Stimulated activated CD4-positive, alpha-beta T cell treated with anti-CD3 and anti-CD28 coated beads, Interleukin-4, amount 100 ng/mL, for 24 hours (primary cell): ENCODE data around the gene KDM4B.
"Not testable (repeated sequence)": the region's sequence is repeated elsewhere in the genome, so short reads cannot be mapped to it uniquely, and the experiment has no call there.

Source experiments
- DNase-seq: peaks from one replicate; pipeline ENCODE4 v3.0.0-alpha.2; 2020

Gene KDM4B

DNA sequence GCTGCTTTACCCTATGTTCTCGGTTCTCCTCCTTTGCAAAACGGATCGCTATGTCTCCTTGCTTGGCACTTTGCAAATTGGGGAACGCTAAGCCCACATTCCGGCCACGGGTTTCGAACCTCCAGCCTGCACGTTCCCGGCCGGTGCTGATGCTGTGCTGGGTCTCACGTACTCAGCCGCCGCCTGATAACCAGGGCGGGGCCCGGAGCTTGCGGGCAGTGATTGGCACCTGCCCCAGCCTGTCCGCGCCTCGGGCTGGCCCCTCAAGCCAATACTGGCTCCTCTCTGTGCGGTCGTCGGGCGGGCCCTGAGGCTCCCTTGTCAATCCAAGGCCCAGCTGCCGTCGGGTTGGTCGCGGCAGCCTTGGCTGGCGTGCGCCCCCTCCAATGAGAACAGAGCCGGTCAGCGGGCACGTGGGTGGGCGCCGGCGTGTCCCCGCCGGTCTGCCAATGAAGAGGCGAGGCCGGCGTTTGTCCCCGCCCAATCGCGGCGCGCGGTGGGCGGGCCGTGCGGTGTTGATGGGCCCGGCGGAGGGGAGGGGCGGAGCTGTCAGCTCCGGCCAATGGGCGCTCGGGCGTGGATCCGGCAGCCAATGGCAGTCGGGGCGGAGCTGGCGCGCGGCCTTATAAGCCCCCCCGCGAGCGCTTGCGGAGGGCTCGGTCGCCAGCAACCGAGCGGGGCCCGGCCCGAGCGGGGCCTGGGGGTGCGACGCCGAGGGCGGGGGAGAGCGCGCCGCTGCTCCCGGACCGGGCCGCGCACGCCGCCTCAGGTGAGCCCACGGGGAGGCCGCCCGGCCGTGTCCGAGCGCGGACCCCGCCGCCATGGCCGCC is at the start of gene KDM4B:
Gene KDM4B, plus strand, starts transcription at position 652 of the 830 bp plus-strand sequence. CDS start 63,778 bp downstream, outside the sequence.
- peak; percentile 99 for DNase-seq

DNA sequence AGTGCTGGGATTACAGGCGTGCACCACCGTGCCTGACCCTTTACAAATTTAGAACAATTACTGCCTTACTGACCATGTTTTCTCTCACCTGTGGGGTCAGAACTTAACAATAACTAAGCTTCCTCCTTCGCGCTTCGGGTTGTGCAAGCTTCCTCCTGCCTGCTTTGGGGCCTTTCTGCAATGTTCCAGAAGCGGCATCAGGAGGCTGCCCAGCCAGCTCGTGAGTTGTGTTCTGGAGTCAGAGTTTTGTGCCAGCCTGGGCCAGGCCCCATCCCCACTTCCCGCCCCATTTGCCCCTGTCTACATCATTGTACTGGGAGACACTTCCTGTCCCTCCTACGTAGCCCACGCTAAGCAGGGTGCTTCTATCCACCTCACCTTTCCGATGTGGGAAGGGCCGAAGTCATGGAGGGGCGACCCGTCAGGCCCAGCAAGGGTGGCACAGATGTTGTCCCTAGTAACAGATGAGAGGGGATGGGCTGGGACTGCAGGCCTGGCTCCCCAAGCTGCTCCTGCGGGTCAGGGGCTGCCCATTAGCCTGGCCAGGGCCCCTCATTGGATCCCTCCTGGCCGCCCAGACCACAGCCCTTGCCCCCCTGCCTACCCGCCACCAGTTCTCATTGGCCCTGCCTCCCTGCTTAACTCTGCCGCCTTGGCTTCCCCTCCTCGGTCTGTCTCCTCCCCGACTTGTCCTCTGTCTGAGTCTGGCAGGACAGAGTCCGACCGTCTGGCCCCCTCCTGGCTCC is 46.2 kb upstream of the KDM4B start:
- DNase-seq = no peak

- DNase-seq = no peak
These were observed 45.6 kb upstream of the KDM4B start for GRCh38 chr19:4923276-4923747.

DNA sequence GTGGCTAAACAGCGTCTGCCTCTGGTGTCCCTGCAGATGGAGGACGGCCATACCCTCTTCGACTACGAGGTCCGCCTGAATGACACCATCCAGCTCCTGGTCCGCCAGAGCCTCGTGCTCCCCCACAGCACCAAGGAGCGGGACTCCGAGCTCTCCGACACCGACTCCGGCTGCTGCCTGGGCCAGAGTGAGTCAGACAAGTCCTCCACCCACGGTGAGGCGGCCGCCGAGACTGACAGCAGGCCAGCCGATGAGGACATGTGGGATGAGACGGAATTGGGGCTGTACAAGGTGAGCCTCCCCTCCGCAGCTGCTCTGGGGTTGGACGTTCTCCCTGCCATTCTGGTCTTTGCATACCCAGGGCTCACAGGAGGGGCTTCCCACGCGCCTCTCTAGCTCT is 39.7 kb upstream of the KDM4B start:
- DNase-seq = no peak

DNA sequence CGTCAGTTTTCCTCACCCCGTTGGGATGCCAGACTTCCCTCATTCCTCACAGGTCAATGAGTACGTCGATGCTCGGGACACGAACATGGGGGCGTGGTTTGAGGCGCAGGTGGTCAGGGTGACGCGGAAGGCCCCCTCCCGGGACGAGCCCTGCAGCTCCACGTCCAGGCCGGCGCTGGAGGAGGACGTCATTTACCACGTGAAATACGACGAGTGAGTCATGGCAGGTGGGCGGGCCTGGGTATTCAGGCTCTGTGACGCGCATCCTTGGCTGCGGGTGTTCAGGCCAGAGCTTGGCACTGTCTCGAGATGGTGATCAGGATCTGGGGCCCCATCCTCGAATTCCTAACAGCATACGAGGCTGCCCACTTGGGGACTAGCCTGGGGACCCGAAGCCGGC is 38.2 kb upstream of the KDM4B start:
- no peak for DNase-seq

- DNase-seq = no peak
These were observed 36.2 kb upstream of the KDM4B start for GRCh38 chr19:4932711-4933110.

DNA sequence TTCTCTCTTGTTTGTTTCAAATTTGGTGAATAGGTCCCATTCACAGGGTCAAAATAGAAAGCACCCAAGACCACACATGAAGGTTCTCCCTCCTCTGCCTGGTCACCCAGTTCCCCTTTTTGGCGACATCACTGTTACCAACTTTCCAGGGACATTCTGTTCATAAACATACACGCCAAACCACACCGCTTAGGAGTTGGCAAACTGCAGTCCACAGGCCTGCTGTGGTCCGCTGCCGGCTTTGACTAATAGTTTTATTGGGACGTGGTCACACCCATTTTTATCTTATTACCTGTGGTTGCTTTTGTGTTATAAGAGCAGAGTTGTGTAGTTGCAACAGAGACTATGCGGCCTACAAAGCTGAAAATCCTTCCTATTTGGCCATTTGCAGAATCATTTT is 35.4 kb upstream of the KDM4B start:
- DNase-seq = no peak

- no peak for DNase-seq
These were observed 33.5 kb upstream of the KDM4B start for GRCh38 chr19:4935444-4935843.

DNA sequence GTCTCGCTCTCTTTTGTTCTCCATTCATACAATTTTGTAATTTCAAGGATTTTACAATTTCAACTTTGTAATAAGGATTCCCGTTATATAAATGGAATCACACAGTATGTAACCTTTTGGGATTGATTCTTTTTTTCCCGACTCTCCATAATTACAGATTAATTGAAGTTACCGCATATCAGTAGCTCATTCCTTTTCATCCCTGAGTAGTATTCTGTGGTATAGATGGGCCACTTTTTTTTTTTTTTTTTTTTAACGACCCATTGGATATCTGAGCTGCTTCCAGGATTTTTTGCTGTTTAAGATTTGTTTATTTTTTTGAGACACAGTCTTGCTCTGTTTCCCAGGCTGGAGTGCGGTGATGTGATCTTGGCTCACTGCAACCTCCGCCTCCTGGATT is 31.9 kb upstream of the KDM4B start:
- no peak for DNase-seq

- DNase-seq = not testable (repeated sequence)
These were observed 30.5 kb upstream of the KDM4B start for GRCh38 chr19:4938461-4938860.

- DNase-seq = no peak
These were observed 29.4 kb upstream of the KDM4B start for GRCh38 chr19:4939466-4939865.

GRCh38 chr19:4941638-4942169 is 27.2 kb upstream of the KDM4B start:
- DNase-seq = not testable (repeated sequence)

GRCh38 chr19:4950650-4951049 is 18.3 kb upstream of the KDM4B start:
- DNase-seq = not testable (repeated sequence)

- DNase-seq = no peak
These were observed 17.3 kb upstream of the KDM4B start for GRCh38 chr19:4951656-4952055.

GRCh38 chr19:4952945-4953344 is 16.0 kb upstream of the KDM4B start:
- no peak for DNase-seq

- not testable (repeated sequence) for DNase-seq
These were observed 14.4 kb upstream of the KDM4B start for GRCh38 chr19:4954320-4955149.

GRCh38 chr19:4955274-4955673 is 13.6 kb upstream of the KDM4B start:
- DNase-seq = no peak

GRCh38 chr19:4957981-4958380 is 10.9 kb upstream of the KDM4B start:
- DNase-seq = no peak

GRCh38 chr19:4962085-4962619 is 6.8 kb upstream of the KDM4B start:
- no peak for DNase-seq

DNA sequence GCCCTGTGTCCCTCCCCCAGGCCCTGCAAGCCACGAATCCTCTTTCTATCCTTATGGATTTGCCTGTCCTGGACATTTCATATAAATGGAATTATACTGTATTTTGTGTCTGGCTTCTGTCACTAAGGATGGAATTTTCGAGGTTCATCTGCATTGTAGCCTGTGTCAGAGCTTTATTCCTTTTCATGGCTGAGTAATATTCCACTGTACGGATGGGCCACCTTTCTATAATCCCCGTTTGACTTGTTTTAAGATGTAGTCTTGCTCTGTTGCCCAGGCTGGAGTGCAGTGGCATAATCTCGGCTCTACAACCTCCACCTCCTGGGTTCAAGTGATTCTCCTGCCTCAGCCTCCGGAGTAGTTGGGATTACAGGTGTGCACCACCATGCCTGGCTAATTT is 3.9 kb upstream of the KDM4B start:
- DNase-seq = no peak

- DNase-seq = no peak
These were observed 2.3 kb upstream of the KDM4B start for GRCh38 chr19:4966591-4966990.

- no peak for DNase-seq
These were observed 1.0 kb upstream of the KDM4B start for GRCh38 chr19:4967738-4968461.
